Activated T-helper 9 cell treated with anti-CD3 and anti-CD28 coated beads, Interleukin-2, amount 50 U/mL, for 16 hours (primary cell): ENCODE data around the gene PTCD1.
A peak's percentile ranks its signal among the peaks of the same experiment; 100 is the strongest.
"Not testable (repeated sequence)": the region's sequence is repeated elsewhere in the genome, so short reads cannot be mapped to it uniquely, and the experiment has no call there.

ENCODE experiments used
- DNase-seq: peaks from one replicate; pipeline ENCODE4 v3.0.0-alpha.2; 2020; ENCODE audit warnings: low read depth

The PTCD1 gene

DNA sequence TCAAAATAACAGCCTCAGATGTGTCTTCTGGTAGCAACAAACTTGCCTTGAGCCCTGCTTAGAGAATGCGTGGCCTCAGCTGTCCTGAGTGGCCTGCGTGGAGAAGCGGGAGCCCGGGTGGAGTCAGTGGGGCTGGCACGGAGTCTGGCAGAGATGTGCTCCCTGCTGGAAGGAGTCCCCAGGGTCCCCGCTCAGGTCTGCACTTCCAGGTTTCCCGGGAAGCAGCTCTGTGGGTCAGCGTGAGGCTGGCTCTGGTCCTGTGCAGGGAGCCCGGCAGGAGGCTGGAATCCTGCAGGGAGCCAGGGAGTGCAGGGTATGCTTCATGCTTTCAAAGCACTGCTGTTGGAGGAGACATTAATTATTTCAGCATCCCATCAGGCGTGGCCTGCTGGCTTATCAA lies 10.3 kb upstream of the PTCD1 start:
- DNase-seq: no peak

GRCh38 chr7:99447943-99448342 lies 9.3 kb upstream of the PTCD1 start:
- no peak for DNase-seq

DNA sequence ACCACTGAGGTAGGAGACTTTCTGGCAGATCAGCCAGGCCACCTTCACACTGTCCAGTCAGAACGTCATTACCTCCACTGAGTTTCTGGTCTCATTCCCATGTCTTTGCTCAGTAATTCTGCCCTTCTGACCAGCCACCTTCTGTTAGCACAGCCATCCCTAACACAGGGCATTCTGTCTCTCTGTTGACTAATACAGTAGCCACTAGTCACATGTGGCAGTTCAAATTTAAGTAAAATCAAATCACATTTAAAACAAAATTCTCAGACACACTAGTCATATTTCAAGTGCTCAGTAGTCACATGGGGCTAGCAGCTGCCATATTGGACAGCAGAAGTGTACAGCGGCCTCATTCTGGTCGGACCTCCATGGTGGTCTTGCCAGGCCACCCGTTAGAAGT lies 7.5 kb upstream of the PTCD1 start:
- DNase-seq: no peak

DNA sequence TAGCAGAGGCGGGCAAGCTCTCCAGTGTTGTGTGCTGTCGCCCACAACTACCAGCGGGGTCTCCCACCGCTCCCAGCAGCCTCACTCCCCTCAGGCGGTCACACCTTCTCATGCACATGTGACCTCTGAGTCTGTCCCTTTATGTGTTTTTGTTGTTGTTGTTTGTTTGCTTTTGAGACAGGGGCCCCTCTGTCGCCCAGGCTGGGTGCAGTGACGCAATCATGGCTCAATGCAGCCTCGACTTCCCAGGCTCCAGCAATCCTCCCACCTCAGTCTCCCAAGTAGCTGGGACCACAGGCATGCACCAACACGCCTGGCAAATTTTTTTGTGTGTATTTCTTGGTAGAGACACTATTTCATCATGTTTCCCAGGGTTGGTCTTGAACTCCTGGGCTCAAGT lies 1.6 kb upstream of the PTCD1 start:
- DNase-seq: no peak

DNA sequence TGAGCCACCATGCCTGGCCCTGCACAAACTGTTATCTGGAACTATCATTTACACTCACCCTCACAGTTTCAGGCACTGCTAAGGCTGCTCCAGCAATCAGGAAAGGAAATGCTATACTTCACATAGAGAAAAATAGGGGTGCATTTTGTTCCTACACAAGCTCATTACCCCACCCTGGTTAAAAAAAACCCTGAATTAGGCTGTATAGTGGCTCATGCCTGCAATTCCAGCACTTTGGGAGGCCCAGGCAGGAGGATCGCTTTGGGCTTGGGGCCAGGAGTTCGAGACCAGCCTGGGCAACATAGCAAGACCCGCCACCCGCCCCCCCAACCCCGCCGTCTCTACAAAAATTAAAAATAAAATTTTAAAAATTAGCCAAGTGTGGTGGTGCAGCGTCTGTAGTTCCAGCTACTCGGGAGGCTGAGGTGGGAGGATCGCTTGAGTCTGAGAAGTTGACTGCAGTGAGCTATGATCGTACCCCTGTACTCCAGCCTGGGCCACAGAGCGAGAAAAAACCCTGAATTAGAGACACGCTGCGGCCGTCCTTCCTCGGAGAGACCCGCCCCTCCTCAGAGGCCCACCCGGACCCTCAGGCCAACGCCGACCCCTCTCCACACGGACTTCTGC lies 539 bp downstream of the PTCD1 start:
- DNase-seq: no peak

GRCh38 chr7:99433158-99433557 lies 5.4 kb downstream of the PTCD1 start:
- DNase-seq: no peak

- DNase-seq: not testable (repeated sequence)
These were observed 6.7 kb downstream of the PTCD1 start for GRCh38 chr7:99431756-99432540.

- no peak for DNase-seq
These were observed 8.8 kb downstream of the PTCD1 start for GRCh38 chr7:99429756-99430155.

GRCh38 chr7:99428972-99429566 lies 9.5 kb downstream of the PTCD1 start:
- no peak for DNase-seq

GRCh38 chr7:99424932-99425730 lies 13.5 kb downstream of the PTCD1 start:
- no peak for DNase-seq

- no peak for DNase-seq
These were observed 16.0 kb downstream of the PTCD1 start for GRCh38 chr7:99422625-99423024.

GRCh38 chr7:99422186-99422585 lies 16.4 kb downstream of the PTCD1 start:
- no peak for DNase-seq

DNA sequence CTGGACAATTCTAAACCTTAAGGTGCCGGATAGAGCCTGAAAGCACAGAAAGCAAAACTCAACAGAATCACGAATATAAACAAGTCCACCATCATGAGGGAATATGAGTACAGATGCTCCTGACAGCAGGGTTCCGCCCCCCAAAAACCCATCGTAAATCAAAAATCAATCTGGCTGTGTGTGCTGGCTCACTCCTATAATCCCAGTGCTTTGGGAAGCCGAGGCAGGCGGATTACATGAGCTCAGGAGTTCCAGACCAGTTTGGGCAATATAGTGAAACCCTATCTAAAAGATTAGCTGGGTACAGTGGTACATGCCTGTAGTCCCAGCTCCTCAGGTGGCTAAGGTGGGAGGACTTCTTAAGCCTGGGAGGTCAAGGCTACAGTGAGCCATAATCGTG lies 17.6 kb downstream of the PTCD1 start:
- DNase-seq: no peak

GRCh38 chr7:99420213-99420612 lies 18.4 kb downstream of the PTCD1 start:
- DNase-seq: no peak

DNA sequence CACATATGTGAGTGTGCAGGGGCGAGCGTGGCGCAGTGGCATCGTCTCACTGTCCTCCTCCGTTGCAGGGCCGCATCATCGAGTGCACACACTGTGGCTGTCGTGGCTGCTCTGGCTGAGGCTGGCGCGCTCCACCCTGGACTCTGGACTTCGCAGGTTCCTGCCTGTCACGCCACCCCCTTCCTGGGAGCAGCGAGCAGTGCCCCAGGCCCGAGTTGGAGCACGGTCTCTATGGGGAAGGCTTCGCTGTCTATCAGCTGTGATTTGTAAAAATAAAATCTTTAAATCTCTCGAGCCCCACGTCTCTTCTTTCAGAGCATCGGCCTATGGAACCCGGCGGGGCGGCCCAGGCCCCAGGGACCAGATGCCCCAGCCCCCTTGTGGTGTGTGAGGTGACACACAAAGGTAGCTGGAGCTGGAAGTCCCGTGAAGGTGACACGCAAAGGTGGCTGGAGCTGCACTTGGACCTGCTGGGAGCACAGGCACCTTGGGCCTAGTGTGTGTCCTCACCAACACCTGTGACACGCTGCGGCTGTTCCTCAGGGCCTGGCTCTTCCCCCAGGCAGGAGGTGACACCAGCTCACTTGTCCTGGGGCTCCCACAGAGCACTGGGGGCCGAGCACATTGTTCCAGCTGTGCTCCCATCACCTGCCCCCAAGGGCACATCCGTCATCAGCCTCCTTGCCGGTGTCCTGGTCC lies 19.1 kb downstream of the PTCD1 start:
- no peak for DNase-seq

GRCh38 chr7:99418260-99418659 lies 20.3 kb downstream of the PTCD1 start:
- DNase-seq: no peak

- not testable (repeated sequence) for DNase-seq
These were observed 23.0 kb downstream of the PTCD1 start for GRCh38 chr7:99415513-99416127.

DNA sequence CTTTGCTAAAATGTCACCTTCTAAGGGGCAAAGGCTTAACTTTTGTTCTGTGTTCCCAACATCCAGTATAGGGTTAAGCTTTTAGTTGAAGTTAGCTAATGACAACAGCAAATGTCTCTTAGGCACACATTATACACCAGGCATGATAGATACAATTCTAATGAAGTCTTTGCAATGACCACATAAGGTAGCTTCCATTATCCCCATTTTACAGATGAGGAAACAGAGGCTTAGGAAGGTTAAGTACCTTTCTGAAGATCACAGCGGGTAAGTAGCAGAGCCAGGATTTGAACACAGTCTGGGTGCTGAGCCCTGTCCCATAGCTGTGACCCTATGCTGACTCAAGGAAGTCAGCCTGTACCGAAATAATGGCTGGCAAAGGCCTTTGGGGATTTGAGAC lies 28.0 kb downstream of the PTCD1 start:
- DNase-seq: no peak

DNA sequence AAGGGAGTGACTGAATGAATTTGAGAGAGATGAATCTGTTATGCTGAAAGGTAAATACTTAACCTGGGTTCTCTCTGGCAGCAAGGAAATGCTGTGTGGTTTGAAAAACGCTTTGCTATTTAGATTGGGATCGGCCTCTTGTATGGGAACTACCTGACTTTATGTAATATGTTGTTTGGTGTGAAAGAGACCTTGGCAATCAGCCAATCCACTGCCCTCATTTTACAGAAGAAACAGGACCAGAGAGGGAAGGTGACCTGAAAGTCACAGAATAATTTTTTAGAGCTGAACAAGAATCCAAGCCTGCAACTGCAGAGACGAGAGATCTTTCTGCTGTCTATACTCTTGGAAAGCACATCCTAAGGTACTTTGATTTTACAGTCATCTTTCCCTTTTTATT lies 28.8 kb downstream of the PTCD1 start:
- DNase-seq: no peak

DNA sequence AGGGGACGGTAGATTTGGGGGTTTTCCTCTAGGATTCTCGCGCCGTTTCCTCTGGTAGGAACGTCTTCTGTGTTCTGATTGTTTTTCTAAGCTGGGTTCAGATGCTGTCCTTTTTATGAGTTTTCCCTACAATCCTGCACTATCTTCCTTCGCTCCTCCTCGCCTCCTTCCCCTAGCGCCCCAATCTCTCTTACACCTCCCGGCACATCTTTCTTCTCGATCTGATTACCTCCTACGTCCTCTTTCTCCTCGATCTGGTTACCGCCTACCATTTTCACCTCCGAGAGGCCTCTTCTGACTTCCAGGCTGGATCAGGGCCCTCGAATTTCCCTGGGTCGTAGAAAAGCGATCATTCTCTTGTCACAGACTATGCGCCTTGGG lies 29.4 kb downstream of the PTCD1 start:
- DNase-seq: no peak

DNA sequence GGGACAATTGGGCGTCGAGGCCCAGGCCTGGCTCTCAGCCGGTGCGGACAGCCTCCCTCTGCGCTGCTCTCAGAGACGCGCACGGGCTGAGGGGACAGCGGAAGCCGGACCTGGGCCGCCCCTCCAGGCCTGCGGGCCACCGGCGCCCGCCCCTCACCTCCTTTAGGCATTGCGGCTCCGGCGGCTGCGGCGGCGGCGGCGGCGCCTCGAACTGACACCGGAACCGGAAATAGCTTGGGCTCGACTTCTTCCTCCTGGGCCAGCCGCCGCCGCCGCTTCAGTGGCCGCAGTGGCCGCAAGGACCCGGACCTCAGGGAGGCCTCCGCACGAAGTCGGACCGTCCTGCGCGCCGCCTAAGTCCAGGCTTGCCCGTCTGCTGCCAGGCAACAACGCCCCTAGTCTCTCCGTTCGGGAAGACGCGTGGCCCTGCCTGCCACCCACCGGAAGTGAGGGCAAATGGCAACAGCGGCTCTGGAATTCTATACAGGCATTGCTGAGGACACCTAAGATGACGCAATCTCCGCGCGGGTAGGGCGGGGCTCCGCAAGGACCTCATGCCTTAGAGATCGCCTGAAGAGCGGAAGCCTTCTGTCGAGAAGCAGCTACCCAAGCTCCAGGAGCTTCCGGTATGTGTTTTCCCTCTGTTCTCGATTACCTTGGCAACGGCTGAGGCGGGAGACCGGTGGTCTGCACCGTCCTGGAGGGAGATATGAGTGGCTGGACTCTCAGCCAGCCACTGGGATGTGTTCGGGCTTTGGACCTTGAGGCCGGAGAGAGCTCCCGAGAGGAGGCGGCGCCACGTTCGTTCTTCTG lies 30.0 kb downstream of the PTCD1 start, which contains the start of the genes BUD31 and PDAP1:
Gene BUD31, plus strand, starts transcription at position 591 of the 813 bp plus-strand sequence. CDS start 2,124 bp downstream, outside the sequence.
Gene PDAP1, minus strand, starts transcription at position 219 of the 813 bp plus-strand sequence. Its CDS starts 49 bp downstream, at position 170.
- peak; percentile 87 for DNase-seq
